ENCODE results near the gene FTO.

The FTO gene

DNA sequence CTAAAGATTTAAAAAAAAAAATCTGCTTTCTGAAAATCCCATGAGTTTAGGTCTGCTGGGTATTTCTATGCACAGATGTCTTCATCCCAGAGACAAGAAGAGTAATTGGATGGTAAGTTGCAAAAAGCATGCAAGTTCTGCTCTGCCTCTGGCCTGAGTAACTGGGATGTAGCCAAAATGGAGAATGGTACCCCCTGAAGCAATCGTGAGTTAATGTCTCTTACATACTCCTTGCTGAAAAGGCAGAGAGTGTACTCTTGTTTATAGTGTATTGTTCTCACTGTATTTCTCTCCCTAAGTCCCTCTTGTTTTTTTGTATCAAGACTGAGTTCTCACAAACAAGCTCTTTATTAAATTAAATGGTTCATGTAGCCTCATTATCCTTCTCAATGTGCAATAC is 323.6 kb downstream of the FTO start:
- no peak for DNase-seq

DNA sequence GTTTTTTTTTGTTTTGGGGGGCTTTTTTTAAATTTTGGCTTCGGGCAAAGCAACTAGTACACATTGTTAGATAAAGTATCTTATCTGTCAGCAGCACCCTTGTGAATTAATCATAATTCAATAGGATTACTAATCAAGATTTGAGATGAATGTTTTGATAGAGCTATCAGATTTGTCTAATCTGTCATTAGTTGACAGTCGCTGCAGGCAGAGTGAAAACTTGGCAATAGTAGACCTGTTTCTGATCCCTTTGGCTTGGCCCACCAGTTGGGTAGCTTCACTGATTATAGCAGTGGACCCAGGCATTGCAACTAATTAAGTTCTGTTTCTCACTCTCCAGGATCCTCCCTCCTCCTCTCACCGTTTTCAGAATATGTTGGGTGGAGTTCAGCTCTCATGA is 324.0 kb downstream of the FTO start:
- no peak for DNase-seq

DNA sequence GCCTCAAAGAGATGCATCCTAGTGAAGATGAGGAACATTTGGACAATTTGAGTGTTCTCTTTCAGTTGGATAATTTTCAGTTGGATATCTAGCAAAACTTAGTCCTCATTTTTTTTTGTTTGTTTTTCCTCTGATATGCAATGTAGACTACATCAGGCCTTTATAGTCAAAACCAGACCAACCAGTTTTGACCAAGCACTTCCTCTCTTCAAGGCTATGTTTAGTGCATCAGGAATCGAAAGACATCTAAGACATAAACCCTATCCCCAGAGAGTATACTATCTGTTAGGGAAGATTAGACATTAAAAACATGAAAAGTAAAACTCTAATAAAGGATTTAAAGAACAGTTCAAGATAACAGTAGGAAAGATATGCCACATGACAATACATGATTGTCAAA is 326.5 kb downstream of the FTO start:
- no peak for DNase-seq

DNA sequence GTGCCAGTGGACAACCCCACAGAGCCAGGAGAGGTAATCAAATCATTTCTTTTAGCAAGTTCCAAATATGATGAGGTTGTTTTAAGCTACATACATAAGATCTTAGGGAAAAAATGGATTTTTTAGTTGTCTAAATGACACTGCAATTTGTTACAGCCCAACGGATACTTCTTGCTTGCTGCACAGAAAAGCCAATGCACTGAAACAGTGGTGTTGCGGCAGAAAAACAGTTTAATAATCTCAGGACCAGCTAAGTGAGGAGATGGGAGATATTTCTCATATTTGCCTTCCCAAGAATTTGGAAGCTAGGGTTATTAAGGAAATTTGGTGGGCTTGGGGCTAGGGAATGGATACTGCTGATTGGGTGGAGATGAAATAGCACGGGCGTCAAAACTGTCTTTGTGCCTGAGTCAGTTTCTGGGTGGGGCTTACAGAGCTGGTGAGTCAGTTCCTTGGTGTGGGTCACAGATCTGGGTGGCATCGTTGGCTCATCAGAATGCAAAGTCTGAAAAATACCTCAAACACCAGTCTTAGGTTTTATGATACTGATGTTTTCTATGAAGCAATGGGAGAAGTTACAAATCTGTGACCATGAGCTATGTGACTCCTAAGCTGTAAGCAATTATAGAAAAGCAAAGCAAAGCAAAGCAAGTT is 327.3 kb downstream of the FTO start:
- no peak for DNase-seq

DNA sequence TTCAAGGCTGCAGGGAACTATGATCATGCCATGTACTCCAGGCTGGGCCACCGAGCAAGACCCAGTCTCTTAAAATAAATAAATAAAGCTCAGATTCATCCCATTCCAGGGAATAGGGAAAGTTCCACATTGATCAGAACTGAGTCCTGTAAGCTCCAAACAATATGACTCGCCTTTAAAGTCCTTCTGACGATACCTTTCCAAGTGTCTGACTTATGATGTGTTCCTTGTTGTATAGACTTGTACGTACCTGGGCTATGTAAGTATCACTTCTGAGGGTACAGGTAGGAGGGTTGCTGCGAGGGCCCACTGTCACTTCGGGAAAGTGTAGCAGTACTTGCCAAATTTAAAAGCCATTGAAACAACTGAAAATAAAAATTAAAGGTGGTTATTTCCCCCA is 329.8 kb downstream of the FTO start:
- no peak for DNase-seq

DNA sequence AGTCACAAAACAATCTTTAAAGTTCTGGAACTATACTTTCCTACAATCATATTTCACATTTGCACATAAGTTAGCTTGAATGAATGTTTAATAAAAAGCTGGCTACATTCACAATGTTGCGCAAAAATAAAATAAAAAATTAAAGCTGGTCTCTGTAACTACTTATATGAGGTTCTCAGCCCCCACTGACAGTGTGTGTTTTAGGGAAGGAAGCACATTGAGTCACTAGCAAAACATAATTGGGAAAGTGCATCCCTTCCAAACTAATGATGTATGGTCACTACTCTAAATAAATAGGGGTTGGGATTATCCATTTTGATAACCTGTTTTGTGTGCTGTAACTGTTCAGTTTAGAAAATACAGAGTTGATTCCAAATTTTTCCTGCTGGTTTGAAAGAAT is 330.7 kb downstream of the FTO start:
- no peak for DNase-seq

DNA sequence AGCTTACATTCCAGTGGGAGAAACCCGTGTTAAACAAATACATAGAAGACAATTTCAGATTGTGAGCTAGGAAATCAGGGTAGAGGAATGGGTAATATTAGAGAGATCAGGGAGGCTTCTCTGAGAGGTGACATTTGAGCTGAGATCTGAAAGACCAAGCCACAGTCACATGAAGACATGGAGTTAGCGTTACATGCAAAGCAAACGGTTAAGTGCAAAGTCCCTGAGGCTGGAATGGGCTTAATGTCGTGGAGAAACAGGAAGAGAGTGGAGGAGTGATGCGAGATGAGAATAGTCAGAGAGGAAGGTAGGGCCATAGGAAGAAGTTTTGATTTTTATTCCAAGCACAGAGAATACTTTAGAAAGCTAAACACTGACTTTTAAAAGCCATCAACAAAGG is 336.5 kb downstream of the FTO start:
- no peak for DNase-seq

DNA sequence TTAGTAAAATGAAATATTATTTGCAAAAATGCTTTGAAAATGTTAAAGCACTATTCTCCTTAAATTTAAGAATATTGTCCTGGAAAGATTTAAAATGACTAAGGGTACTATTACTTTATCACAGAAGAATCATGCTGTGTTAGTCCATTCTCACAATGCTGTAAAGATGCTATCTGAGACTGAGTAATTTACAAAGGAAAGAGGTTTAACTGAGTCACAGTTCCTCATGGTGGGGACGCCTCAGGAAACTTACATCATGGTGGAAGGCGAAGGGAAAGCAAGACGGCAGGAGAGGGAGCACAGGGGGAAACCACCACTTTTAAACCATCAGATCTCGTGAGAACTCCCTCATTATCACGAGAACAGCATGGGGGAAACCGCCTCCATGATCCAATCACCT is 337.0 kb downstream of the FTO start:
- DNase-seq = no peak

DNA sequence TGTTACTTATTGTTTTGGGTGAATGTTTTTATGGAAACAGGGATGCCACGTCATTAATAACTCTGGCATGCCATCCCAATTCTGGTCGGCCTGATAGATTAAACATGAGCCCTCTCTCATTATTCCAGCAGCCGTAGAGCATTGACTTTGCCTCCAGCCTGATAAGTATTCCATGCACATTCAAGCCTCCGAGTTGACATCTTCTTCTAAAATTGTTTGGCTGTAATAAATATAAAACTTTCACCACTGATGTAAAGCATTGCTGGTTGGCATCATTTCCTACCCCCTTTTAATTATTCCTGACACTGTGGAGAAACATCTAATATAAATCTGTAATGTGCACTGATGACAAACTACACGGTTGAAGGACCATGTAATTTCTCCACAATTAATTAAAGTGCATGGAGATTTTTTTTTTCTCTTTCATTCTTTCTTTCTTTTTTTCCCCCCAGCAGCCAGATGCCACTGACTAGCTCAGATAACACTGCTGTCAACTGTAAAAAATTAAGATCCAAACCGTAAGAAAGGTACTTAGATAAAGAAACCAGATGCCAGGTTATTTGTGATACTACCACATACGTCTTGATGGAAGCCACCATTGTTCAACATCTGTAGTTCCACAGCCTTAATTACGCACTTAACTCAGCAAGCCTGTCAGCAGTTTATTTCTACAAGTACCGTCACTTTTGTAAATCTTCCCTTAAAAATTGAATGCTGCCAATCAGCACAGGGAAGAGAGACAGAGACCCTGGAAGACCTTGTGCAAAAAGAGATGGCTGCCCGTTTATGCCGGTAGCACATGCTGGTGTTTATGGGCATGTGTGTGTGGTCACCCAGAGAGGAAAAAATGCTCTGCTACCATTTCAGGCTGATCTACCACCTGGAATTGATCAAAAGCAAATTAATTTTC is 344.9 kb downstream of the FTO start:
- no peak for DNase-seq

DNA sequence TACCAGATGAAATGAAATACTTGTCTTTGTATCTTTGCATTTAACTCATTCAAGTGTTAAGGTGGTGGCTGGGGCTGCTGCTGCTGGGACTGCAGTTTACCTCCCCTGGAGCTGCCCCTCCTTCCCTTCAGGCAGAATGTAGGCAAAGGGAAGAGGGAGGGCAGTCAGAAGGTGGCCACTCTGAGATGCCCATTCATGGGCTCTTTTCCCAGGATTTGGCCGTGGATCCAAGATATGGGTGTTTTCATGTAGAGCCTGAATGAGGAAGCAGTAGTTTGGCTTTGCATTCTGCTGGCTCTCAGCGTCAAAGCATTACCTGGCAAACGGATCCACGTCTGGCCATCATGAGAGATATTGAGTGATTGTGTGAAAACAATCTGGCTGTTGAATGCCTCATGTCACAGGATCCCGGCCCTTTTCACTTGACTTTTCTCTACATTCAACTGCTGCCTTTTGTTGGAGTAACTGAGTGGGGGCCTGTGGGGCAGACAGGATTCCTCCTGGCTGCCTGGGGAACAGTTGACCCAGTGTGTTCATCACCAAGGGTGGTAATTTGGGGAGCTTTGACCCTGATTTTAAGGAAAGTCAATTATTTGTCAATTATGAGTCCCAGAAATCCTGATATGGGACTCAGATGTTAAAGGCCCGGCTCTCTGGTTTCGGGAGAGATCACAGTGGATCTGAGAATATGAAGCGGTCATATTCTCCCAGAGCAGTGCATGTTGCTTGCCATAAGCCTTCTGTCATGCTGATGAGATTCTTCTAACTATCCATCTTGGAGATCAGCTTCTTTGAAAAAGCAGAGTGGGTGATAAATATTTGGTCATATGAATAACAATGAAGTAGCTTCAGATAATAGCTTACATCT is 345.9 kb downstream of the FTO start:
- no peak for DNase-seq

DNA sequence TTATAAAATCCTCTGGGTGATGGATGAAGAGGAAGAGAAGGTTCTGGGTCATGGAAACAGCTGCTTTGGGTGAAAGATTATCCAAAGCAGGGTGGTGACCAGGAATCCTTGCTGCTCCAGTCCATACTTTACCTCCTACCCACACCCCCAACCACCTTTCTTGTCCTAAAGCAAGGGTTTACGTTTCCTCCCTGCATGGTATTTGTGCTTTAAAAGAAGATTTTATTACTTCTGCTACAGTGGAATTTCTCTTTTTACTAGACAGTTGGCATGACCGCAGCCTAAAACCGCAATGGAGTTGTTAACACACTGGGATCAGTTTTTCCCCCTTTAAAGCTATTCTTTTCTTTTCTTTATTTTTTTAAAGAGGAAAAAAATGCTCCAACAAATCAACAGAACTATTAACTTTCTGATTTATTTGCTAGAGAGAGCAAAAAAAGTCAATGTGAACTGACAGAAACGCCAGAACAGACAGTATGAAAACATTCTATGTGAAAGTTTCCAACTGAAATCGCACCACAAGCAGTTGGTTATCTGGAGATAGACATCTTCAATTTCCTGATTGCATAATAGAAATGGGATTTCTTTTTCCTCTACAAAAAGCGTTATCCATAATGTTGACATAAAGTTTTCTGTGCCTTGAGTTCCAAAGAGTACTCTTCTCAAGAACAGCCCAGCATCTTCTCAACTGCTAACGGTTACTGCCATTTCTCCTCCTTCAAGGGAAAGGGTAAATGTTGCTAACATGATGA is 346.7 kb downstream of the FTO start:
- peak; percentile 24 for DNase-seq

DNA sequence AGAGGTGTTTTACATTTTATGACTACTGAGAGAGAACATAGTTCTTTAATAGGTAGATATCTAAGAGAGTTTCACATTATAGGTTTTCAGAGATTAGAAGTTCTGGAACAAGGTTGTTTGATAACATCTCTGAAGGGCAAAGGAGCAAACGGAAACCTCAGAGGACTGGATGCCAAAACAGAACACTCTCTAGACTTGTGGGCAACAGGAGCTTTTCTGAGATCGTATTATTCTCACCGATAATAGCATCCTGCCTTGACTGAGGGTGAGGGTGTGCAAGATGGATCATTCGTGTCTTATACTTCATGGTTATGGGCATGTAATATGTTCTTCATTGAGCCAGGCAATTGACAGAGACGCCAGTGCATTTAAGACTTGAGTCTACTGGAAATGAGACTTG is 347.9 kb downstream of the FTO start:
- DNase-seq = no peak

DNA sequence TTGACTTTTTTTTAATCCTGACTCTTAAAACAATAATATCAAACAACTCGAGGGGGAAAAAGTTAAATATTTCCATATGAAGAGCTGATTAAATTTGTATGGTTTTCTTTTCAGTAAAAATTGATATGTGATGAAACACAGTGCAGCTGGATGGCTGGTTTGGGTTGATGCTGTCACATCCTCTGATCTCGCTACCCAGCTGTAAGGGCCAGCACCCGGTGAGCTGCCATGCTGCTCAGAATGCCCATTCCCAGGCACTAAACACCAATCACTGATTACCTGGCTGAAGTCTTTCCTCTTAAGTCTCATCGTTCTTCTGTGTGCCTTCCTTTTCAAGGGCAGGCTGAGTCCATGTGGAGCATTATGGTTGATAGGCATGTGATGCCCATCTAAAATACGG is 348.3 kb downstream of the FTO start:
- DNase-seq = no peak

DNA sequence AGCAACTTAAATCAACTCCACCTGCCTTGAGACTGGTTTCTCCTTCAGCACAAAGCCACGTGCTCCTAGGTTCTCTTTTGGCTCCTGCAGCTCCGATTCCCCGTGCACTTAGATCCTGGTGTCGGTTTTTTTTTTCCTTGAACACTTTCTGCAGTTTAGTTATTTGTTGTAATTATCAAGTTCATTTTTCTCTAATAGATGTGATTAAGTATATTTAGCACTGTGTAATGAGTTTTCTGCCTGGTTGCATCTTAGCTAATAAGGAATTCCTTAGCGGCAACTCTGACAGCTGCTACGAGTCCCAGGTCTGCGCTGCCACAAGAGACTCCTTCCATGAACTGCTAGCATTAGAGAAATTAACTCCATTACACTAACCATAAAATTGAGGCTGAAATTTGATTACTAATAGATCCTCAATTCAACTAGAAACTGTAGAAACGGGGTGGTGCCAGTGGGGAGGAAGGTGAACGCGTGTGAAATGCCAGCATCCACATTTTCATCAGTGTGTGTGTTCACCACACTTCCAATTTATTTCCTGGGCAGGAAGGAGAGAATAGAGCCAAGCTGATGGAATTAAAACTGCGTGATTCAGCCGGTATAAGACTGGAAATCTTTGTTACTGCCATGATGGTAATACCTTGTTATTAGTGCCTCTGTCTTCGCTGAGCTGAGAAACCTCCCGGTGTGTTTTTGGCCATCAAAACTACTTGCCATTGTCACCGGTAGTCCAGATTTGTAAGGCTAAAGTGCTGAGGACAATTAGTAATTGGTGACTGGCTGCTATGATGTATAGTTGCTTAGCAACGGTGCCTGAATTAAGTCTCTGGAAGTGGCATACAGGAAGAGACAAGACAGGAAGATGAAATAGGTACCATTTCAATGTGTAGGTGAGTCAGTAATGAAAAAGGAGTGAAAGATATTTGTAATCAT is 350.2 kb downstream of the FTO start:
- no peak for DNase-seq

DNA sequence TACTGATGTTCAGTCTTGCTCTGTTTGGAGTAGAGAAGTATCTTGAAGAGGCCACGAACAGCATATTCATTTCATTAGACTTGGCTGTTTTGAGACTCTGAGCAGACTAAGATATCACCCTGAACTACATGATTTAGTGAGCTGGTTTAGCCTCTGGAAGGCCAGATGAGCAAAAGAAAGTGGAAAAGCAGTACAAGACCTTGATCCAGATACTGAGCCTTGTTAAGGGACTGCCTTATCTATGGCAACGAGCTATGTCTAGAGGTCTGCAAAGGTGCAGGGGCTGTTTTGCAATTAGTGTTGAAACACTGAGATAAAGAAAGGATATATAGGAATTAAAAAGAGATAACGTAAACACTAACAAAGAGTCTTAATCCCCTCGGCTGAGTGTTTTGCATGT is 351.2 kb downstream of the FTO start:
- no peak for DNase-seq

DNA sequence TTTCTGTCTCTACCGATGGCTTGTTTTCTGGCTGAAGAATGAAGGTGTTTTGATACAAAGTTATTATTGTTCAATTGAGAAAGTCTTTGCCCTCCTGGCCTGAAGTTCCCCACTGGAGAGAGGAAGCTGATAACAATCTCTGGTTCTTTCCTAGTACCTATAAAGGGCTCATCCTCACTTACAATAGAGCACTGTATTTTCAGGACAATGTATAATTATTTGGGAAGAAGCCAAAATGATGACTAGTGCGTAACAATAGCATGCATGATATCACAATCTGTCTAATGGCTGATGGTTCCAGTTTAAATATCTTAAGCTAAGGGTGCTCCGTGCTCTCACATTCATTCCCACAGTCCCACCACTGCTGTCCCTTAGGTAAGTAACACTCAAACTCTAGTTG is 351.9 kb downstream of the FTO start:
- DNase-seq = no peak

DNA sequence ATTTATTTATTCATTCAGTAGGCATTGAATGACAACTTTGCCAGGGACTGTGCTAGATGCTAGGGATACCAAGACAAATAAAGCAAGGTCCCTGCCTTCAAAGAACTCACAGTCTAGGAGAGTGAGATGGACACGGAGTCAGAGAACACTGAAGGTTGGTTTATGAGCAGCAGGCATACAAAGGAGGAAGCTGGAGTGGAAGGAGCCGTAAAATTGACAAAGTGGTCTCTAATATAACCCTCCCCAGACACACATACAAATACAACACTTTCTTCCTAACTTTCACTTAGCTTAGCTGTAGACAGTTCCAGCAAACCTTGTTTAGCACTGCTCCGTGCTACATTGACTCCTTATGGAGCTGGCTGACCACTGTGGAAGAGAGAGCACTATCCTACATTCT is 353.0 kb downstream of the FTO start:
- no peak for DNase-seq

DNA sequence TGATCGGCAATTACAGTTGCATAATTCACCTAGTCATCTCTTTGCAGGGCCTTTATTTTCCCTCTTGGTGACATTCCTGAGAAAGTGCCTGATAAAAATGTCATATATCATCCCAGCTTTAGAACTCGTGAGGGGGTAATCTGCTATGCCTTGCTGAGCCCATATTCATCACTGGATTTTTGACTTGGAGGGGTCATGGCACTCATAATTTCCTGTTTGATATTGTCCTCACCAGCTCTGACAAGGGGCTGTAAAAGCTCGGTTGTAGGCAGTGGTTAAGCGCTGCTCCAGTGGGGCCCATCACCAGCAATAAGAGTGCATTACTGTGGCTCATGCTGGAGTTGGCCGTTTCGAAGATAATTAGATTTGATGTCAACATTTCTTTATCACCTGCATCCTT is 355.4 kb downstream of the FTO start:
- DNase-seq = no peak

DNA sequence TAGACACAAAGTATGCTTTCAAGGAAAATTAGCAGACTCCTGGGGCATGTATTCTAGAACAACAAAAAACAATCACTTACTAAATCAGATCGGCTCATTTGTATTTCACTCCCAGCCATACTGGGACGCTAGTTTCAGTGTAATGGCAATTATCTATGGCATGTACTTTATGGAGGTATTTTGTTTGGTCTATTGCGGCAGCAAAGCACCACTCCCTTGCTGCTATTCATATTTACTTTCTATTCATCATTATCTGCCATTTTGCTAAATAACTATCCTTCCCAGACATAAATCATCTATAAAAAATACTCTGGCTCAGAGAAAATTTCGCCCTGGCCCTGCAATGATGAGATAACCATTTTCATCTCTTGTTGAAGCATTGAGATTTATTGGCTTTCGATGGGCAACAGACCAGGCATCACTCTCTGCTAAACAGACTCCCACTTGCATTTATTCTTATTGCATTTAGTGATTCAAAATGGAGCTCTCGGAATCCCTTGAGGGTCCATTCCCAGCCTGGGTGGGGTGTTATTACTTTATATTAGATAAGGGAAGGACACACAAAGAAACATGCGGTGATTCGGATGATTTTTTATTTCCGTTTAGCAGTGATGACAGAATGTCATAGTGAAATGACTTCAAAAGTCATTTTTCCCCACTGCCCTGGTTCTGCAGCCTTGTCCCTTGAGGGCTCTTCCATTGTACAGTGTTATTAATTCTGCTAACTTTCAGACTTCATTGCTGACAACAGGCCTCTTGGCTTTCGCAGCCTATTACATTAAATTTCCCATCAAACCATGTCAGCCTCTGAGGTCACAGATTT is 356.9 kb downstream of the FTO start:
- no peak for DNase-seq

DNA sequence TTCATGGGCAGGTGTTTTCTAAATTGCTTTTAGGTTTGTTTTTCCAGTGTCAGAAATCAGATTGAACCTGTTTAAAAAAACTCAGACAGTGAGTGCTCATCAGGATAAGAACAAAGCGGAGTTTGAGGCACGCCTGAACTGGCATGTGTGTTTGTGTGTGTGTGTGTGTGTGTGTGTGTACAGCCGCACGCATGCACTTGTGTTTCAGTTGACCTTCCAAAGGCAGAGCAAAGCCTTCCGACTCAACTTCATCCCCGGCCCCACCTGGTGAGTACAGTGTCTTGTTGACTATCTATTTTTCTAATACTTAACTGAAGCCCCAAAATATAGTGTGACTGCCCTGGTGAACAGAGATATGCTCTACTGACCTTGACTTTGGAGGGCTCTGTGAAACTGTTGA is 357.5 kb downstream of the FTO start:
- DNase-seq = no peak
